ENCODE measurements around the gene TMBIM1.
A peak's percentile ranks its signal among the peaks of the same experiment; 100 is the strongest.

Gene TMBIM1

GRCh38 chr2:218289639-218290315 is 2.5 kb downstream of the TMBIM1 start:
- H3K36me3 Mint-ChIP-seq = no peaks in the 10 kb centered on the region
- H3K27me3 Mint-ChIP-seq = no peaks in the 10 kb centered on the region
- peak overlapping the region; percentile 89 for H3K4me3 Mint-ChIP-seq
- no peaks in the 10 kb centered on the region for H3K9me3 Mint-ChIP-seq (ENCODE audit: low read depth)
- peak overlapping the region; percentile 90 for H3K27ac Mint-ChIP-seq
- H3K4me1 Mint-ChIP-seq (ENCODE audit: low read depth) = peaks cover 74% of the 10 kb centered on the region

GRCh38 chr2:218286570-218287459 is 5.5 kb downstream of the TMBIM1 start:
- Mint-ChIP-seq H3K27me3 (no peaks in the 10 kb centered on the region), H3K4me3 (peak overlapping the region; percentile 92), H3K9me3 (ENCODE audit: low read depth) (no peaks in the 10 kb centered on the region), H3K4me1 (ENCODE audit: low read depth) (peaks cover 85% of the 10 kb centered on the region), H3K36me3 (no peaks in the 10 kb centered on the region), H3K27ac (peak overlapping the region; percentile 98)

GRCh38 chr2:218285604-218286003 is 6.7 kb downstream of the TMBIM1 start:
- no peaks in the 10 kb centered on the region for H3K36me3 Mint-ChIP-seq

GRCh38 chr2:218284106-218284811 is 8.0 kb downstream of the TMBIM1 start:
- Mint-ChIP-seq H3K4me1 (ENCODE audit: low read depth) (peaks cover 66% of the 10 kb centered on the region), H3K4me3 (peak overlapping the region; percentile 92), H3K27me3 (no peaks in the 10 kb centered on the region), H3K9me3 (ENCODE audit: low read depth) (no peaks in the 10 kb centered on the region), H3K36me3 (peaks cover 2% of the 10 kb centered on the region), H3K27ac (peak overlapping the region; percentile 98)

More at GRCh38 chr2:218285604-218286003, 6.7 kb downstream of the TMBIM1 start:
- Mint-ChIP-seq H3K4me1 (ENCODE audit: low read depth) (peaks cover 80% of the 10 kb centered on the region), H3K4me3 (peak overlapping the region; percentile 92), H3K27ac (peak overlapping the region; percentile 98), H3K9me3 (ENCODE audit: low read depth) (no peaks in the 10 kb centered on the region), H3K27me3 (no peaks in the 10 kb centered on the region)

GRCh38 chr2:218282173-218282991 is 9.9 kb downstream of the TMBIM1 start:
- H3K4me1 Mint-ChIP-seq (ENCODE audit: low read depth) = peaks cover 50% of the 10 kb centered on the region
- H3K27ac Mint-ChIP-seq = peak overlapping the region; percentile 50
- no peak overlapping the region for H3K4me3 Mint-ChIP-seq
- H3K9me3 Mint-ChIP-seq (ENCODE audit: low read depth) = no peaks in the 10 kb centered on the region
- H3K27me3 Mint-ChIP-seq = no peaks in the 10 kb centered on the region
- peaks cover 2% of the 10 kb centered on the region for H3K36me3 Mint-ChIP-seq

GRCh38 chr2:218281449-218281848 is 10.9 kb downstream of the TMBIM1 start:
- Mint-ChIP-seq H3K4me1 (ENCODE audit: low read depth) (peaks cover 41% of the 10 kb centered on the region), H3K27me3 (no peaks in the 10 kb centered on the region), H3K9me3 (ENCODE audit: low read depth) (no peaks in the 10 kb centered on the region), H3K36me3 (peaks cover 2% of the 10 kb centered on the region), H3K27ac (peak overlapping the region; percentile 90), H3K4me3 (no peak overlapping the region)

- H3K27ac Mint-ChIP-seq = peak overlapping the region; percentile 68
- H3K27me3 Mint-ChIP-seq = no peaks in the 10 kb centered on the region
- H3K9me3 Mint-ChIP-seq (ENCODE audit: low read depth) = no peaks in the 10 kb centered on the region
- H3K4me3 Mint-ChIP-seq = no peak overlapping the region
- peaks cover 30% of the 10 kb centered on the region for H3K4me1 Mint-ChIP-seq (ENCODE audit: low read depth)
- H3K36me3 Mint-ChIP-seq = peaks cover 2% of the 10 kb centered on the region
Observed at GRCh38 chr2:218280260-218280870, 11.9 kb downstream of the TMBIM1 start.

- Mint-ChIP-seq H3K27me3 (no peaks in the 10 kb centered on the region), H3K4me1 (ENCODE audit: low read depth) (peaks cover 18% of the 10 kb centered on the region), H3K4me3 (no peak overlapping the region), H3K9me3 (ENCODE audit: low read depth) (no peaks in the 10 kb centered on the region), H3K27ac (peak overlapping the region; percentile 16), H3K36me3 (peaks cover 2% of the 10 kb centered on the region)
Observed at GRCh38 chr2:218278531-218279360, 13.6 kb downstream of the TMBIM1 start.

- peaks cover 14% of the 10 kb centered on the region for H3K4me1 Mint-ChIP-seq (ENCODE audit: low read depth)
- H3K27ac Mint-ChIP-seq = no peak overlapping the region
- H3K36me3 Mint-ChIP-seq = peaks cover 2% of the 10 kb centered on the region
- no peak overlapping the region for H3K4me3 Mint-ChIP-seq
- H3K9me3 Mint-ChIP-seq (ENCODE audit: low read depth) = no peaks in the 10 kb centered on the region
- H3K27me3 Mint-ChIP-seq = no peaks in the 10 kb centered on the region
Observed at GRCh38 chr2:218277921-218278320, 14.4 kb downstream of the TMBIM1 start.

GRCh38 chr2:218276986-218277755 is 15.1 kb downstream of the TMBIM1 start:
- no peaks in the 10 kb centered on the region for H3K9me3 Mint-ChIP-seq (ENCODE audit: low read depth)
- H3K36me3 Mint-ChIP-seq = peaks cover 2% of the 10 kb centered on the region
- no peaks in the 10 kb centered on the region for H3K27me3 Mint-ChIP-seq
- H3K4me1 Mint-ChIP-seq (ENCODE audit: low read depth) = peaks cover 13% of the 10 kb centered on the region
- peak overlapping the region; percentile 50 for H3K27ac Mint-ChIP-seq
- H3K4me3 Mint-ChIP-seq = no peak overlapping the region

GRCh38 chr2:218275371-218276072 is 16.8 kb downstream of the TMBIM1 start:
- no peak overlapping the region for H3K4me3 Mint-ChIP-seq
- H3K4me1 Mint-ChIP-seq (ENCODE audit: low read depth) = peaks cover 25% of the 10 kb centered on the region
- peaks cover 2% of the 10 kb centered on the region for H3K36me3 Mint-ChIP-seq
- H3K27me3 Mint-ChIP-seq = no peaks in the 10 kb centered on the region
- peak overlapping the region; percentile 50 for H3K27ac Mint-ChIP-seq
- no peaks in the 10 kb centered on the region for H3K9me3 Mint-ChIP-seq (ENCODE audit: low read depth)

GRCh38 chr2:218274586-218274985 is 17.7 kb downstream of the TMBIM1 start:
- Mint-ChIP-seq H3K4me1 (ENCODE audit: low read depth) (peaks cover 30% of the 10 kb centered on the region), H3K9me3 (ENCODE audit: low read depth) (no peaks in the 10 kb centered on the region), H3K27me3 (no peaks in the 10 kb centered on the region), H3K4me3 (no peak overlapping the region), H3K27ac (peak overlapping the region; percentile 34), H3K36me3 (no peaks in the 10 kb centered on the region)

Measured in activated naive CD8-positive, alpha-beta T cell (primary cell).